Rectal smooth muscle tissue (tissue), 1 donor: ENCODE results near the gene SPAG9.
"Not testable (repeated sequence)": the region's sequence is repeated elsewhere in the genome, so short reads cannot be mapped to it uniquely, and the experiment has no call there.

Experiments used
- H3K27ac ChIP-seq: one replicate; pipeline ENCODE4 v1.7.0; 2013; ENCODE audit warnings: low read depth, low read length, inconsistent platforms
- H3K27me3 ChIP-seq: one replicate; pipeline ENCODE4 v1.7.0; 2013; ENCODE audit warnings: low read length; ENCODE audit not compliant: control insufficient read depth, insufficient read depth
- H3K36me3 ChIP-seq: one replicate; pipeline ENCODE4 v1.7.0; 2013; ENCODE audit warnings: low read length; ENCODE audit not compliant: control insufficient read depth, insufficient read depth
- H3K4me1 ChIP-seq: one replicate; pipeline ENCODE4 v1.7.0; 2013; ENCODE audit warnings: low read length; ENCODE audit not compliant: control insufficient read depth, insufficient read depth
- H3K4me3 ChIP-seq: one replicate; pipeline ENCODE4 v1.7.0; 2013; ENCODE audit warnings: low read length
- H3K9ac ChIP-seq: one replicate; pipeline ENCODE4 v1.7.0; 2013; ENCODE audit warnings: low read length

SPAG9 gene

GRCh38 chr17:50949128-50949988 lies 171.3 kb downstream of the SPAG9 start:
- H3K27ac ChIP-seq, result peak overlapping the region; percentile 81
- no peak overlapping the region for H3K4me3 ChIP-seq
- H3K36me3 ChIP-seq, result no peaks in the 10 kb centered on the region
- H3K4me1 ChIP-seq, result peaks cover 20% of the 10 kb centered on the region
- no peaks in the 10 kb centered on the region for H3K27me3 ChIP-seq
- no peak overlapping the region for H3K9ac ChIP-seq

GRCh38 chr17:50948711-50949110 lies 172.0 kb downstream of the SPAG9 start:
- H3K9ac ChIP-seq, result no peak overlapping the region
- H3K4me1 ChIP-seq, result peaks cover 25% of the 10 kb centered on the region
- no peaks in the 10 kb centered on the region for H3K27me3 ChIP-seq
- H3K36me3 ChIP-seq, result no peaks in the 10 kb centered on the region
- H3K4me3 ChIP-seq, result no peak overlapping the region
- peak overlapping the region; percentile 81 for H3K27ac ChIP-seq

GRCh38 chr17:50947782-50948543 lies 172.7 kb downstream of the SPAG9 start:
- H3K36me3 ChIP-seq, result no peaks in the 10 kb centered on the region
- H3K27ac ChIP-seq, result peak overlapping the region; percentile 60
- H3K4me3 ChIP-seq, result peak overlapping the region; percentile 12
- H3K4me1 ChIP-seq, result peaks cover 32% of the 10 kb centered on the region
- no peak overlapping the region for H3K9ac ChIP-seq
- H3K27me3 ChIP-seq, result no peaks in the 10 kb centered on the region

GRCh38 chr17:50946891-50947781 lies 173.5 kb downstream of the SPAG9 start:
- no peak overlapping the region for H3K4me3 ChIP-seq
- H3K9ac ChIP-seq, result no peak overlapping the region
- H3K27me3 ChIP-seq, result no peaks in the 10 kb centered on the region
- H3K27ac ChIP-seq, result no peak overlapping the region
- no peaks in the 10 kb centered on the region for H3K36me3 ChIP-seq
- peaks cover 32% of the 10 kb centered on the region for H3K4me1 ChIP-seq

GRCh38 chr17:50946223-50946890 lies 174.3 kb downstream of the SPAG9 start:
- H3K4me1 ChIP-seq, result peaks cover 32% of the 10 kb centered on the region
- H3K4me3 ChIP-seq, result no peak overlapping the region
- no peak overlapping the region for H3K9ac ChIP-seq
- H3K27ac ChIP-seq, result no peak overlapping the region
- H3K27me3 ChIP-seq, result no peaks in the 10 kb centered on the region
- no peaks in the 10 kb centered on the region for H3K36me3 ChIP-seq

- H3K27ac ChIP-seq, result no peak overlapping the region
- no peak overlapping the region for H3K9ac ChIP-seq
- H3K4me1 ChIP-seq, result peaks cover 30% of the 10 kb centered on the region
- no peaks in the 10 kb centered on the region for H3K27me3 ChIP-seq
- H3K4me3 ChIP-seq, result no peak overlapping the region
- no peaks in the 10 kb centered on the region for H3K36me3 ChIP-seq
Observed at GRCh38 chr17:50945779-50946222, 174.9 kb downstream of the SPAG9 start.

- peak overlapping the region; percentile 80 for H3K27ac ChIP-seq
- peaks cover 23% of the 10 kb centered on the region for H3K4me1 ChIP-seq
- H3K4me3 ChIP-seq, result peak overlapping the region; percentile 75
- no peaks in the 10 kb centered on the region for H3K36me3 ChIP-seq
- no peak overlapping the region for H3K9ac ChIP-seq
- no peaks in the 10 kb centered on the region for H3K27me3 ChIP-seq
Observed at GRCh38 chr17:50944902-50945720, 175.6 kb downstream of the SPAG9 start.

- Histone ChIP-seq H3K4me3 (peak overlapping the region; percentile 75), H3K9ac (peak overlapping the region; percentile 66), H3K4me1 (peaks cover 15% of the 10 kb centered on the region), H3K27me3 (no peaks in the 10 kb centered on the region), H3K36me3 (no peaks in the 10 kb centered on the region), H3K27ac (peak overlapping the region; percentile 80)
Observed at GRCh38 chr17:50944054-50944901, 176.4 kb downstream of the SPAG9 start.

GRCh38 chr17:50943575-50943933 lies 177.1 kb downstream of the SPAG9 start:
- Histone ChIP-seq H3K4me1 (peaks cover 12% of the 10 kb centered on the region), H3K27ac (peak overlapping the region; percentile 80), H3K9ac (no peak overlapping the region), H3K27me3 (no peaks in the 10 kb centered on the region), H3K36me3 (no peaks in the 10 kb centered on the region), H3K4me3 (peak overlapping the region; percentile 75)

GRCh38 chr17:50941676-50942048 lies 179.0 kb downstream of the SPAG9 start:
- H3K27ac ChIP-seq, H3K36me3 ChIP-seq, H3K9ac ChIP-seq, H3K4me3 ChIP-seq, H3K27me3 ChIP-seq: not testable (repeated sequence)
- peaks cover 12% of the 10 kb centered on the region for H3K4me1 ChIP-seq
